Middle frontal gyrus (tissue), 1 donor: ENCODE results near the gene ALB.

Source experiments
- DNase-seq: peaks from one replicate; pipeline ENCODE4 v3.0.0-alpha.2; 2015; ENCODE audit warnings: low spot score; ENCODE audit errors: extremely low spot score

ALB gene

GRCh38 chr4:73408181-73408867 lies 4.2 kb downstream of the ALB start:
- no peak for DNase-seq

GRCh38 chr4:73409012-73409862 lies 5.2 kb downstream of the ALB start:
- DNase-seq = no peak

GRCh38 chr4:73409978-73410548 lies 6.0 kb downstream of the ALB start:
- DNase-seq = no peak

- no peak for DNase-seq
Observed at GRCh38 chr4:73410916-73411730, 7.0 kb downstream of the ALB start.

- DNase-seq = no peak
Observed at GRCh38 chr4:73411731-73412414, 7.8 kb downstream of the ALB start.

- DNase-seq = no peak
Observed at GRCh38 chr4:73413294-73413755, 9.2 kb downstream of the ALB start.

GRCh38 chr4:73414936-73415271 lies 10.8 kb downstream of the ALB start:
- no peak for DNase-seq

GRCh38 chr4:73415807-73416238 lies 11.7 kb downstream of the ALB start:
- no peak for DNase-seq

- DNase-seq = no peak
Observed at GRCh38 chr4:73416423-73417087, 12.5 kb downstream of the ALB start.

GRCh38 chr4:73417342-73417741 lies 13.3 kb downstream of the ALB start:
- no peak for DNase-seq

- no peak for DNase-seq
Observed at GRCh38 chr4:73417973-73418372, 13.9 kb downstream of the ALB start.

GRCh38 chr4:73418677-73419076 lies 14.6 kb downstream of the ALB start:
- no peak for DNase-seq

- no peak for DNase-seq
Observed at GRCh38 chr4:73419106-73420038, 15.3 kb downstream of the ALB start.

GRCh38 chr4:73420615-73421014 lies 16.5 kb downstream of the ALB start:
- no peak for DNase-seq

- no peak for DNase-seq
Observed at GRCh38 chr4:73421708-73422457, 17.8 kb downstream of the ALB start.

GRCh38 chr4:73422458-73422752 lies 18.3 kb downstream of the ALB start:
- DNase-seq = no peak

- no peak for DNase-seq
Observed at GRCh38 chr4:73423184-73423583, 19.1 kb downstream of the ALB start.

- DNase-seq = no peak
Observed at GRCh38 chr4:73426666-73427065, 22.6 kb downstream of the ALB start.

- DNase-seq = no peak
Observed at GRCh38 chr4:73429118-73429517, 25.0 kb downstream of the ALB start.
